OCI-LY1 (cell line): Measurements from ENCODE around the gene AREG.

Experiments used
- H2AFZ ChIP-seq: fragments of 200-600 bp; sonication (generic), shearing (Covaris generic); 2 replicates; pipeline ENCODE4 v1.6.0; 2014; ENCODE audit warnings: antibody characterized with exemption, mild to moderate bottlenecking, low read length
- H3F3A ChIP-seq: fragments of 200-600 bp; sonication (generic), shearing (Covaris generic); 2 replicates; pipeline ENCODE4 v1.6.0; 2014; ENCODE audit warnings: mild to moderate bottlenecking, antibody characterized with exemption, low read length, moderate library complexity; ENCODE audit not compliant: insufficient read depth
- H3K27ac ChIP-seq: fragments of 200-600 bp; sonication (generic); 2 replicates; pipeline ENCODE4 v1.5.1; 2014; ENCODE audit warnings: low read length, mixed run types, mild to moderate bottlenecking, low read depth; ENCODE audit not compliant: poor library complexity, severe bottlenecking
- H3K27me3 ChIP-seq: fragments of 200-600 bp; sonication (generic); 2 replicates; pipeline ENCODE4 v1.6.0; 2014; ENCODE audit warnings: antibody characterized with exemption, mild to moderate bottlenecking, low read length, moderate library complexity; ENCODE audit not compliant: insufficient read depth
- H3K36me3 ChIP-seq: fragments of 200-600 bp; sonication (generic); 2 replicates; pipeline ENCODE4 v1.6.1; 2014; ENCODE audit warnings: mild to moderate bottlenecking, antibody characterized with exemption, low read length, moderate library complexity, mixed read lengths; ENCODE audit not compliant: insufficient read depth
- H3K4me1 ChIP-seq: fragments of 200-600 bp; sonication (generic); 2 replicates; pipeline ENCODE4 v1.5.1; 2014; ENCODE audit warnings: mild to moderate bottlenecking, low read length, moderate library complexity; ENCODE audit not compliant: insufficient read depth, severe bottlenecking
- H3K4me2 ChIP-seq: fragments of 200-600 bp; sonication (generic), shearing (Covaris generic); 2 replicates; pipeline ENCODE4 v1.6.1; 2014; ENCODE audit warnings: low read length
- H3K4me3 ChIP-seq: fragments of 200-600 bp; sonication (generic); 2 replicates; pipeline ENCODE4 v1.5.1; 2014; ENCODE audit warnings: low read length, low read depth, mild to moderate bottlenecking, mixed read lengths; ENCODE audit not compliant: poor library complexity, severe bottlenecking
- H3K79me2 ChIP-seq: fragments of 200-600 bp; shearing (Covaris generic); 2 replicates; pipeline ENCODE4 v1.6.1; 2016; ENCODE audit warnings: mixed run types, low read length, mixed read lengths; ENCODE audit not compliant: insufficient read depth
- H3K9ac ChIP-seq: fragments of 200-600 bp; sonication (generic), shearing (Covaris generic); 2 replicates; pipeline ENCODE4 v1.6.1; 2014; ENCODE audit warnings: mild to moderate bottlenecking, low read length, mixed read lengths
- H3K9me2 ChIP-seq: fragments of 200-600 bp; sonication (generic), shearing (Covaris generic); 2 replicates; pipeline ENCODE4 v1.6.1; 2014; ENCODE audit warnings: low read depth, mild to moderate bottlenecking, low read length, mixed read lengths
- H3K9me3 ChIP-seq: fragments of 200-600 bp; shearing (Covaris generic); 2 replicates; pipeline ENCODE4 v1.6.1; 2014; ENCODE audit warnings: low read length, mixed read lengths
- H4K20me1 ChIP-seq: fragments of 200-600 bp; sonication (generic), shearing (Covaris generic); 2 replicates; pipeline ENCODE4 v1.6.0; 2016; ENCODE audit warnings: mild to moderate bottlenecking, low read length; ENCODE audit not compliant: insufficient read depth
- EZH2 ChIP-seq: fragments of 200-600 bp; sonication (generic), shearing (Covaris generic); IDR thresholded peaks from 2 replicates; pipeline ENCODE4 v1.8.0; 2017; ENCODE audit warnings: borderline replicate concordance, mixed run types, mild to moderate bottlenecking, antibody characterized with exemption, low read length, moderate library complexity, mixed read lengths
- TF ChIP-seq, protein P1 (sequence below): fragments of 200-600 bp; sonication (generic), shearing (Covaris generic); IDR thresholded peaks from 2 replicates; pipeline ENCODE4 v1.5.1; 2017; ENCODE audit warnings: mild to moderate bottlenecking, antibody characterized with exemption, low read length, moderate library complexity, mixed read lengths

AREG gene

DNA sequence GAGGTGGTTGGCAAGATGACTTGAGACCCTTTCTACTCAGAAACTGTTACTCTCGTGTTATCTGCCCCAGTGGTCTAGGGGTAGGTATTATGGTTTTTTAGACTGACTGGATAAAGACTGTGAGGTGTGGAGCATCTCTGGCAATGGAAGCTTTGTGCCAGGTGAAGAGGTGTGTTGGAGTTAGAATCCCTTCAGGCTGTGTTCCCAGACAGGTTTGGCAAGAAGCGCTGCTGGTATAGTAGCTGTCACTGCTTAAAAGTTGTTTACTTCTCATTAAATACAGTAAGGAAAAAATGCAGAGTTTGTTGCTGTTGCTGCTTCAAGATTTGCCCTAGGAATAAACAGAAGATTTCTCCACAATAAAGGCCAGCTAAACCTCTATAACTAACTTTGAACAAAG is 35.3 kb downstream of the AREG start:
- no peak overlapping the region for H3K9ac ChIP-seq
- H4K20me1 ChIP-seq, result no peaks in the 10 kb centered on the region
- no peaks in the 10 kb centered on the region for H3K9me3 ChIP-seq
- H2AFZ ChIP-seq, result no peak overlapping the region
- no peak overlapping the region for H3K27ac ChIP-seq
- no peaks in the 10 kb centered on the region for H3K27me3 ChIP-seq
- no peaks in the 10 kb centered on the region for H3K36me3 ChIP-seq
- H3K4me2 ChIP-seq, result no peak overlapping the region
- no peak overlapping the region for H3K4me3 ChIP-seq
- no peaks in the 10 kb centered on the region for H3K79me2 ChIP-seq
- H3K4me1 ChIP-seq, result no peaks in the 10 kb centered on the region
- H3K9me2 ChIP-seq, result no peaks in the 10 kb centered on the region
- TF ChIP-seq EZH2, result no peak
- TF ChIP-seq, protein P1, sequence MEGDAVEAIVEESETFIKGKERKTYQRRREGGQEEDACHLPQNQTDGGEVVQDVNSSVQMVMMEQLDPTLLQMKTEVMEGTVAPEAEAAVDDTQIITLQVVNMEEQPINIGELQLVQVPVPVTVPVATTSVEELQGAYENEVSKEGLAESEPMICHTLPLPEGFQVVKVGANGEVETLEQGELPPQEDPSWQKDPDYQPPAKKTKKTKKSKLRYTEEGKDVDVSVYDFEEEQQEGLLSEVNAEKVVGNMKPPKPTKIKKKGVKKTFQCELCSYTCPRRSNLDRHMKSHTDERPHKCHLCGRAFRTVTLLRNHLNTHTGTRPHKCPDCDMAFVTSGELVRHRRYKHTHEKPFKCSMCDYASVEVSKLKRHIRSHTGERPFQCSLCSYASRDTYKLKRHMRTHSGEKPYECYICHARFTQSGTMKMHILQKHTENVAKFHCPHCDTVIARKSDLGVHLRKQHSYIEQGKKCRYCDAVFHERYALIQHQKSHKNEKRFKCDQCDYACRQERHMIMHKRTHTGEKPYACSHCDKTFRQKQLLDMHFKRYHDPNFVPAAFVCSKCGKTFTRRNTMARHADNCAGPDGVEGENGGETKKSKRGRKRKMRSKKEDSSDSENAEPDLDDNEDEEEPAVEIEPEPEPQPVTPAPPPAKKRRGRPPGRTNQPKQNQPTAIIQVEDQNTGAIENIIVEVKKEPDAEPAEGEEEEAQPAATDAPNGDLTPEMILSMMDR, result no peak
- no peaks in the 10 kb centered on the region for H3F3A ChIP-seq

DNA sequence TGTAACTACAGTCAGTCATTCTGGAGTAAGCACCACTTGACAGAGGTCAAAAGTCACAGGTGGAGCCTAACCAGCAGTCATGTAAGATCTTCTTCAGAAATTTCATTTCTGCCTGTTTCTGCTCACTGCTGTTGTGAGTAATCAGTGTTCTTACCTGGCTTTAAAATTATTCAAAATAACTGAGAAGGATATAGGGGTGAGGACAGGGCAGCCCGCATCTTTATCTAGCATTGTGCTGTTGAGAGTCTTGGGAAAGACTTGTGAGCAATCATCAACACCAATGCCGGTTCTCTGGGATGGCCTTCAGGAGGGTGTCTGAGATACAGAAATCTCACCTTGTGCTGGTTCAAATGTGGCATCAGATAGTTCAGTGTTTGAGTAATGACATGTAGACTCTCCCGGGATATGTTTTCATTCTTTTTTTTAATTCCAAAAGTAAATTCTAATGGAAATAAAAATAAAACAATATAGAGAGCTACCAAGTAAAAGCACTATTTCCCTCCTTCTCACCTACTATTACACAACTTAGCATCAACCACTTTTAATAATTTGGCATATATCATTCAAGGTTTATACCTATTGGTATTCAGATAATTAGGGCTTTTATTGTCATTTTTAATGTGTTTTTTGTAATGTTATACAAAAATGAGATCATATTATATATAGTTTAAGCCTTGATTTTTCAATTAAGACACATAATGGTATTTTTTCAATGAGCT is 37.1 kb downstream of the AREG start:
- Histone ChIP-seq H3K27me3 (no peaks in the 10 kb centered on the region), H3K36me3 (no peaks in the 10 kb centered on the region), H3K4me2 (no peak overlapping the region), H3K4me3 (no peak overlapping the region), H2AFZ (no peak overlapping the region), H3K9ac (no peak overlapping the region), H3K9me3 (no peaks in the 10 kb centered on the region), H3K9me2 (no peaks in the 10 kb centered on the region), H3K4me1 (no peaks in the 10 kb centered on the region), H3K79me2 (no peaks in the 10 kb centered on the region), H4K20me1 (no peaks in the 10 kb centered on the region), H3F3A (no peaks in the 10 kb centered on the region), H3K27ac (no peak overlapping the region)
- TF ChIP-seq, protein P1, result no peak
- TF ChIP-seq EZH2, result no peak

DNA sequence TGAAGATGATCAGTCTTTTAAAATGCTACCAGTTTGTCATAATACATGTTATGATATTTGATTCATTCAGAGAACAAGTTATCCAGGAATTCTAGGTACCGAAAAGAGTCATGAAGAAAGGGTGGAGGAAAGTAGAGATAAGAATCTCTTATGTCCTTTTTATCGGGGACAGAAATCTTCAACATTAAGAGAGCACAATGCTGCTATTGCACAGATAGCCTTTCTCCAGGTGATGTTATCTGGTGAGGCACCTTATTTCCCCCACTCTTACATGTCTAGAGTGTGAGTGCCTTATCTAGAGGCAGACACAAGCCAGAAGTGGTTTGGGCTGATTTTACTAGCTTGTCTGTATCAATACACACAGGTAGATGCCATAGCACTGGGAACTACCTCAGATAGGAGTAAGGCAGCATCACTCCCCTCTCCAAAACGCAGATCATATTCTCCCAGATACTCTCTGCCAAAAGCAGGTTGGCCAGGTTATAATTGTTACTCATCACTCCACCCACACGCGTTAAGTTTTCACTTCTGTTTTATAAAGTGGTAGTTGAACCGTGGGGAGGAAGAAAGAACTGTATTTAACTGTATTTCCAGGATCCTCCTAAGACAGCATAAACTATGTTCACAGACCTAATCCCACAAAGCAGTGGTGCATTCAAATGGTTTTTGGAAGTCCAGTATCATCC is 38.4 kb downstream of the AREG start:
- no peak overlapping the region for H2AFZ ChIP-seq

More for the DNA sequence above, 38.4 kb downstream of the AREG start:
- TF ChIP-seq, protein P1, result no peak
- TF ChIP-seq EZH2, result no peak
- no peaks in the 10 kb centered on the region for H3F3A ChIP-seq
- no peaks in the 10 kb centered on the region for H3K4me1 ChIP-seq
- no peak overlapping the region for H3K4me3 ChIP-seq
- no peaks in the 10 kb centered on the region for H4K20me1 ChIP-seq
- no peaks in the 10 kb centered on the region for H3K27me3 ChIP-seq
- H3K4me2 ChIP-seq, result no peak overlapping the region
- H3K36me3 ChIP-seq, result no peaks in the 10 kb centered on the region
- no peaks in the 10 kb centered on the region for H3K9me3 ChIP-seq
- no peak overlapping the region for H3K27ac ChIP-seq
- H3K9me2 ChIP-seq, result no peaks in the 10 kb centered on the region
- no peak overlapping the region for H3K9ac ChIP-seq
- no peaks in the 10 kb centered on the region for H3K79me2 ChIP-seq
